CD8-positive, alpha-beta memory T cell (primary cell): ENCODE data around the gene RASGRP2. TPM values are rescaled to one million over a fixed set of nuclear protein-coding genes. Genes with fewer than 3 reads are reported as not detected.

Experiments used
- CTCF ChIA-PET: fragments of 350-600 bp; sonication (Branson Sonifier 250); formaldehyde crosslinking; loops from one replicate; lab custom pipeline; 2021; ENCODE audit warnings: antibody characterized with exemption; lab: Charles Lee
- POLR2A ChIA-PET: fragments of 350-600 bp; sonication (Branson Sonifier 250); formaldehyde crosslinking; loops from one replicate; lab custom pipeline; 2021; ENCODE audit warnings: antibody characterized with exemption; lab: Charles Lee
- DNase-seq, 5 donors: peaks; one replicate each; pipeline versions ENCODE4 v3.0.0 to v3.0.0-alpha.2; 2020 to 2022; ENCODE audit warnings: mixed read lengths in 1 of 5
- H3K27ac ChIP-seq: one replicate; pipeline ENCODE4 v1.7.0; 2013; ENCODE audit warnings: low read depth, mild to moderate bottlenecking, low read length, moderate library complexity
- H3K27me3 ChIP-seq: 2 replicates; pipeline ENCODE4 v1.7.0; 2013; ENCODE audit warnings: low read length, mild to moderate bottlenecking; ENCODE audit not compliant: insufficient read depth, poor library complexity, severe bottlenecking
- H3K36me3 ChIP-seq: 2 replicates; pipeline ENCODE4 v1.7.0; 2013; ENCODE audit warnings: mild to moderate bottlenecking, low read length, moderate library complexity; ENCODE audit not compliant: insufficient read depth
- H3K4me1 ChIP-seq: 2 replicates; pipeline ENCODE4 v1.7.0; 2013; ENCODE audit warnings: mild to moderate bottlenecking, low read length, moderate library complexity; ENCODE audit not compliant: insufficient read depth
- H3K4me3 ChIP-seq: 2 replicates; pipeline ENCODE4 v1.7.0; 2013; ENCODE audit warnings: mild to moderate bottlenecking, low read length
- H3K9me3 ChIP-seq: 2 replicates; pipeline ENCODE4 v1.7.0; 2013; ENCODE audit warnings: mild to moderate bottlenecking, low read length
- H3K27ac Mint-ChIP-seq, 8 donors: one replicate each; pipeline ENCODE4 v1.8.0; 2020 to 2021; ENCODE audit warnings: mixed read lengths in 8 of 8, mild to moderate bottlenecking in 6 of 8, inconsistent platforms in 3 of 8, moderate library complexity in 3 of 8
- H3K27me3 Mint-ChIP-seq, 2 donors: one replicate each; pipeline ENCODE4 v1.8.0; 2020 to 2021; ENCODE audit warnings: mixed read lengths in 2 of 2, mild to moderate bottlenecking in 1 of 2, moderate library complexity in 1 of 2
- H3K36me3 Mint-ChIP-seq, 3 donors: one replicate each; pipeline ENCODE4 v1.8.0; 2020 to 2021; ENCODE audit warnings: mixed read lengths in 3 of 3, inconsistent platforms in 1 of 3, mild to moderate bottlenecking in 1 of 3
- H3K4me1 Mint-ChIP-seq, 3 donors: one replicate each; pipeline ENCODE4 v1.8.0; 2020 to 2021; ENCODE audit warnings: mixed read lengths in 3 of 3, inconsistent platforms in 1 of 3, mild to moderate bottlenecking in 1 of 3
- H3K4me3 Mint-ChIP-seq, 7 donors: one replicate each; pipeline ENCODE4 v1.8.0; 2020 to 2021; ENCODE audit warnings: mixed read lengths in 7 of 7, mild to moderate bottlenecking in 6 of 7, moderate library complexity in 4 of 7, inconsistent platforms in 2 of 7
- H3K9me3 Mint-ChIP-seq, 5 donors: one replicate each; pipeline ENCODE4 v1.8.0; 2020 to 2022; ENCODE audit warnings: mixed read lengths in 5 of 5, mild to moderate bottlenecking in 3 of 5, moderate library complexity in 2 of 5, inconsistent platforms in 1 of 5
- polyA plus RNA-seq: library from polyadenylated mRNA; unstranded; fragments of 300-500 nt; fragmentation: Illumina TruSeq; gene quantifications from one replicate; pipeline ENCODE4 v1.2.3, GENCODE V29; 2021
- total RNA-seq, 2 experiments: library from RNA; stranded (reverse); gene quantifications; one replicate each; pipeline ENCODE4 v1.2.3, GENCODE V29; 2021

Gene RASGRP2
- total and polyA plus RNA-seq, 3 experiments from 2014 or later, result 30.2 to 145 (median 33.5) TPM

DNA sequence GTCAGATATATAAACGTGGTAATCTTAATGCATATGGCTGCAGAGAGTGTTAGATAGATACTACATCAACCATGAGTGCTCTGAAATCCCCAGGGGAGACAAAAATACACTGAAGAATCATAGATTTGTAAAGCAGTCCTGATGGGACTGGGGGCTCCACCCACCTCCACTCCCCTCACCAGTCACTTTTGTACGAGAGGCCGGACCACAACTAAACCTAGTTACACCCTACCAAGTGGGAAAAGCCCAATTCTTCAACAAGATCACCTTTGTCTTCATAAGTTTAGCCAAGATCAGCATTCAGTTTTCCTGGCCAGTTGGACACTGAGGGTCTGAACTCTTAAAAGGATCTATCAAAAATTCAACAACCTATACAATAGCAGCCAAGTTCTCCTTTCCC is 32.9 kb upstream of the RASGRP2 start:
- Mint-ChIP-seq H3K36me3 (peaks cover 32 to 65% (median 41%) of the 10 kb centered on the region in 3 donors), H3K4me3 (peak overlapping the region; percentile 90 to 96 (median 95)), H3K4me1 (peaks cover 75 to 82% (median 81%) of the 10 kb centered on the region in 3 donors), H3K27me3 (peaks cover 0 to 7% of the 10 kb centered on the region in 2 donors), H3K27ac (peak overlapping the region; percentile 58 to 98 (median 96)), H3K9me3 (no peaks in the 10 kb centered on the region)
- H3K27ac ChIP-seq, result peak overlapping the region; percentile 75
- peaks cover 71% of the 10 kb centered on the region for H3K4me1 ChIP-seq
- CTCF ChIA-PET, result interaction anchor here (0.7 to 26.7 kb wide), 5 partner anchors 9 to 92 kb away, joined by 3 to 441 read pairs (median 7); partner anchors contain the start of gene RASGRP2
- H3K27me3 ChIP-seq, result no peaks in the 10 kb centered on the region
- H3K36me3 ChIP-seq, result peaks cover 50% of the 10 kb centered on the region
- H3K9me3 ChIP-seq, result no peaks in the 10 kb centered on the region
- H3K4me3 ChIP-seq, result peak overlapping the region; percentile 99
- POLR2A ChIA-PET, result interaction anchor here (1.4 to 6.6 kb wide), 6 partner anchors 8 to 34 kb away, joined by 8 to 158 read pairs (median 40); partner anchors contain the start of genes MEN1, PYGM and RASGRP2
- DNase-seq, result peak in 1 of 5 donors; percentile 29

DNA sequence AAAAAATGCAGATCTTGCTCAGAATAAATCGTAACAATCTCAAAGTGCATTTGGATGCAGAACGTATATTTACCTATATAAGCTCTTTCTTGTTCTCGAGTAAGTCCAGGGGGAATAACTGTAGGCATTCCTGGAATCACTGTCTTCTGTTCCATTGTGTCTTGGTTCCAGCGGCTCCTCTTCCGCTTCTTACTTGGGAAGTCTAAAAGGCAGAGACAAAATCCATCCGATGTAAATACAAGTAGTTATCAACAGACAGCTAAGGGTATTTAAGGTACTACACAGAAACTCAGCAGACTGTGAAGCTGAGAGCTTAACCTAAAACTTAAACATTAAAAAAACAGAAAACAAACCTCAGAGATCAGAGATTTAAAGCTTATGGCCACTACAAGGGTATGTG is 32.5 kb upstream of the RASGRP2 start:
- Histone ChIP-seq H3K27ac (no peak overlapping the region), H3K4me1 (peaks cover 75% of the 10 kb centered on the region), H3K36me3 (peaks cover 54% of the 10 kb centered on the region), H3K9me3 (no peaks in the 10 kb centered on the region), H3K27me3 (no peaks in the 10 kb centered on the region), H3K4me3 (peak overlapping the region; percentile 99)
- Mint-ChIP-seq H3K4me1 (peaks cover 80 to 87% (median 86%) of the 10 kb centered on the region in 3 donors), H3K27me3 (peaks cover 0 to 7% of the 10 kb centered on the region in 2 donors), H3K36me3 (peaks cover 32 to 70% (median 44%) of the 10 kb centered on the region in 3 donors), H3K27ac (peak overlapping the region; percentile 33 to 98 (median 96)), H3K4me3 (peak overlapping the region; percentile 90 to 96 (median 95)), H3K9me3 (no peaks in the 10 kb centered on the region)
- DNase-seq, result no peak
- ChIA-PET CTCF (interaction anchor here (0.7 to 26.7 kb wide), 6 partner anchors 9 to 93 kb away, joined by 3 to 441 read pairs (median 5); partner anchors contain the start of genes PYGM and RASGRP2), POLR2A (interaction anchor here (0.7 to 6.6 kb wide), 7 partner anchors 8 to 99 kb away, joined by 3 to 158 read pairs (median 37); partner anchors contain the start of genes MEN1, PYGM and RASGRP2)

- H3K4me1 ChIP-seq, result peaks cover 82% of the 10 kb centered on the region
- H3K27me3 Mint-ChIP-seq, result peaks cover 0 to 7% of the 10 kb centered on the region in 2 donors
- H3K27ac ChIP-seq, result no peak overlapping the region
- H3K36me3 ChIP-seq, result peaks cover 77% of the 10 kb centered on the region
- POLR2A ChIA-PET, result interaction anchor here (0.7 to 6.6 kb wide), 4 partner anchors 10 to 110 kb away, joined by 5 to 158 read pairs (median 9); partner anchors contain the start of gene RASGRP2
- peaks cover 41 to 89% (median 55%) of the 10 kb centered on the region in 3 donors for H3K36me3 Mint-ChIP-seq
- H3K27me3 ChIP-seq, result no peaks in the 10 kb centered on the region
- H3K4me3 Mint-ChIP-seq, result peak overlapping the region; percentile 27 to 58 (median 44)
- DNase-seq, result no peak
- H3K27ac Mint-ChIP-seq, result peak overlapping the region in 3 of 8 donors; percentile 23 to 97 (median 68)
- H3K9me3 ChIP-seq, result no peaks in the 10 kb centered on the region
- no peaks in the 10 kb centered on the region for H3K9me3 Mint-ChIP-seq
- H3K4me3 ChIP-seq, result no peak overlapping the region
- CTCF ChIA-PET, result interaction anchor here (1.3 to 26.7 kb wide), 3 partner anchors 9 to 61 kb away, joined by 3 to 441 read pairs (median 9); partner anchors contain the start of gene RASGRP2
- peaks cover 74 to 85% (median 82%) of the 10 kb centered on the region in 3 donors for H3K4me1 Mint-ChIP-seq
Measured at GRCh38 chr11:64774144-64774543, 30.2 kb upstream of the RASGRP2 start.

DNA sequence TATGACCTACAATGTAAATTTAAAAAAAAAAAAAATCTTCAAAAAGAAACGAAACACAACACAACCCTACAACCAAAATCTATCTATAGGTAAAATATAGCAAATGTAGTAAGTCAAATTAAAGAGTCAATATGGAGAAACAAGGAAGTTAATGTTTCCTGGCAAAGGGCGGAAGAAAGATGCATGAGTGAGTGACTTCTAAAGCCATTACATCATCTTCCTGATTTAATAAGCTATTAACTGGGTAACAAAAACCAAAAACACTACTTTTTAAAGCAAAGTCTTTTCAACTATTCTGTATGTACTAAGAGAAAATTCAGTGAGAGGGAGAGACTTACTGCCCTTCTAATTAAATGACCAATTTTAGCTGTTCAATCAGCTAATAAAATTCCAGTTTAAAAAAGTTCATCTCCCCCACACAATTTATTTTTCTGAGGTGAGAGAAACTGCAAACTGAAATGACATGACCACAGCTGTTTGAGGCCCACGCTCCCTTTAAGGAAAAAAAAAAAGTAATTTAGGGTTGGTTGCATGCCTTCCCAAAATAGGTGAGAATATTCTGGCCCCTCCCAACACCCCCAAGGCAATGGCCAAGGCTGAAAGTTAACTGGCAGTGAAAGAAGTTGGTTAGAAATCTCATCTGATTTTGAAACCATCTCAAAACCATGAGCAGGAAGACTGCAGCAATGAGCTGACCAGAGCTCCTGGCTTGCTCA is 28.5 kb upstream of the RASGRP2 start:
- ChIA-PET CTCF (interaction anchor here (1.1 to 26.7 kb wide), 3 partner anchors 10 to 25 kb away, joined by 3 to 441 read pairs (median 5); partner anchors contain the start of gene RASGRP2), POLR2A (interaction anchor here (0.7 to 15.8 kb wide), 6 partner anchors 9 to 132 kb away, joined by 3 to 220 read pairs (median 5); partner anchors contain the start of gene RASGRP2)
- Histone ChIP-seq H3K4me3 (no peak overlapping the region), H3K4me1 (peaks cover 99% of the 10 kb centered on the region), H3K9me3 (no peaks in the 10 kb centered on the region), H3K27ac (no peak overlapping the region), H3K36me3 (peaks cover 94% of the 10 kb centered on the region), H3K27me3 (no peaks in the 10 kb centered on the region)
- no peak for DNase-seq
- Mint-ChIP-seq H3K36me3 (peaks cover 47 to 98% (median 64%) of the 10 kb centered on the region in 3 donors), H3K27ac (peak overlapping the region; percentile 19 to 95 (median 49)), H3K27me3 (peaks cover 0 to 4% of the 10 kb centered on the region in 2 donors), H3K4me1 (peaks cover 85 to 97% (median 93%) of the 10 kb centered on the region in 3 donors), H3K4me3 (peak overlapping the region; percentile 0 to 75 (median 36)), H3K9me3 (no peaks in the 10 kb centered on the region)

DNA sequence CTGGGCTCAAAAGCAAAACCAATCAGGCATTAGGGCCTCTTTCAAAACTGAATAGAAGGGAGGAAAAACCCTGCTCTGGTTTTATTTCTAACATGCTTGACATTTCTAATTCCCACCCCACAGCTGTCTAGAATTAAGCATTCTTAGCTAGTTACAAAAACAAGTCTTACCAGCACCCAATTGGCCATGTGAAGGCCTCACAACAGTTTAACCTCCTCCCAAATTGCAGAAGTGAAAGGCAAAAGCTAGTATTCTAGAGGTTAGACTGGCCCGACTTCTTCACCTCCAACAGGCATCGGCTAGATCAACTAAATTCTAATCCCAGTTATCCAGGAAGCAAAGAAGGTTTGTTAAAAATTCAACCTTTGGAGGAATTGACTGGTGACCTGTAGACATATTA is 27.9 kb upstream of the RASGRP2 start:
- CTCF ChIA-PET, result interaction anchor here (1.1 to 26.7 kb wide), 5 partner anchors 9 to 39 kb away, joined by 3 to 441 read pairs (median 5); partner anchors contain the start of genes MEN1 and RASGRP2
- POLR2A ChIA-PET, result interaction anchor here (1.0 to 15.8 kb wide), 4 partner anchors 8 to 83 kb away, joined by 3 to 220 read pairs (median 6); partner anchors contain the start of gene RASGRP2
- DNase-seq, result no peak
- Mint-ChIP-seq H3K4me1 (peaks cover 85 to 97% (median 93%) of the 10 kb centered on the region in 3 donors), H3K27me3 (peaks cover 0 to 3% of the 10 kb centered on the region in 2 donors), H3K27ac (peak overlapping the region in 6 of 8 donors; percentile 23 to 95 (median 46)), H3K36me3 (peaks cover 44 to 98% (median 63%) of the 10 kb centered on the region in 3 donors), H3K4me3 (peak overlapping the region in 3 of 7 donors; percentile 34 to 75 (median 42)), H3K9me3 (no peaks in the 10 kb centered on the region)
- H3K27me3 ChIP-seq, result no peaks in the 10 kb centered on the region
- no peaks in the 10 kb centered on the region for H3K9me3 ChIP-seq
- H3K27ac ChIP-seq, result no peak overlapping the region
- peaks cover 99% of the 10 kb centered on the region for H3K4me1 ChIP-seq
- peaks cover 98% of the 10 kb centered on the region for H3K36me3 ChIP-seq
- H3K4me3 ChIP-seq, result no peak overlapping the region

DNA sequence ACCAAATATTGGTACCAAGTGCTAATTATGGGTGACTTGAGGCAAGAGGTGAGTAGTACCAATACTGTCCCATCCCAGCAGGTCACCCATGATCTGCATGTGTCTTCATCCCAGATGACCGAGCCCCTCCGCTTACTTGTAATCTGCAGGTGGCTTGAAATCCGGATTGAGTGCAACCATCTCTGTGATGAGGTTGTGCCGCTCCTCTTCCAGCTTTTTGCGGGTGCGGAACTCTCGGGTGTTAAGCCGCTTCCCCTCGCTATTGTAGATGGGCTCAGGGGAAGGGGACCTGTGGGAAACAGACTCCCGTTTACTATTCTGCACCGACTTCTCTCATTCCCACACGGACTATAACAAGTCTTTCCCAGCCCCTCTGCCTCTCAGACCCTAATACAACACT is 26.2 kb upstream of the RASGRP2 start:
- peak overlapping the region in 2 of 7 donors; percentile 17 to 27 for H3K4me3 Mint-ChIP-seq
- H3K27ac Mint-ChIP-seq, result peak overlapping the region in 4 of 8 donors; percentile 14 to 95 (median 71)
- peaks cover 0 to 3% of the 10 kb centered on the region in 2 donors for H3K27me3 Mint-ChIP-seq
- peak in 1 of 5 donors; percentile 30 for DNase-seq
- H3K9me3 Mint-ChIP-seq, result no peaks in the 10 kb centered on the region
- Histone ChIP-seq H3K27me3 (no peaks in the 10 kb centered on the region), H3K4me1 (peaks cover 91% of the 10 kb centered on the region), H3K4me3 (no peak overlapping the region), H3K27ac (no peak overlapping the region), H3K36me3 (peaks cover 87% of the 10 kb centered on the region), H3K9me3 (no peaks in the 10 kb centered on the region)
- ChIA-PET CTCF (interaction anchor here (1.5 to 26.7 kb wide), 2 partner anchors 9 to 23 kb away, joined by 5 to 441 read pairs; partner anchors contain the start of gene RASGRP2), POLR2A (interaction anchor here (1.1 to 15.8 kb wide), 3 partner anchors 8 to 32 kb away, joined by 3 to 220 read pairs (median 37); partner anchors contain the start of genes RASGRP2 and SF1)
- peaks cover 79 to 94% (median 89%) of the 10 kb centered on the region in 3 donors for H3K4me1 Mint-ChIP-seq
- peaks cover 32 to 93% (median 51%) of the 10 kb centered on the region in 3 donors for H3K36me3 Mint-ChIP-seq

GRCh38 chr11:64769283-64769682 is 25.3 kb upstream of the RASGRP2 start:
- Histone ChIP-seq H3K4me3 (no peak overlapping the region), H3K27me3 (no peaks in the 10 kb centered on the region), H3K27ac (no peak overlapping the region), H3K36me3 (peaks cover 88% of the 10 kb centered on the region), H3K4me1 (peaks cover 91% of the 10 kb centered on the region), H3K9me3 (no peaks in the 10 kb centered on the region)
- CTCF ChIA-PET, result interaction anchor here (0.7 to 26.7 kb wide), 2 partner anchors 22 to 81 kb away, joined by 3 to 441 read pairs; partner anchors contain the start of gene RASGRP2
- POLR2A ChIA-PET, result interaction anchor here (0.6 to 15.8 kb wide), 3 partner anchors 8 to 38 kb away, joined by 5 to 220 read pairs (median 37); partner anchors contain the start of genes RASGRP2 and SF1
- H3K9me3 Mint-ChIP-seq, result no peaks in the 10 kb centered on the region
- peaks cover 37 to 93% (median 56%) of the 10 kb centered on the region in 3 donors for H3K36me3 Mint-ChIP-seq
- H3K4me1 Mint-ChIP-seq, result peaks cover 79 to 94% (median 89%) of the 10 kb centered on the region in 3 donors
- peak in 1 of 5 donors; percentile 31 for DNase-seq
- H3K27ac Mint-ChIP-seq, result peak overlapping the region in 7 of 8 donors; percentile 12 to 95 (median 75)
- peaks cover 0 to 6% of the 10 kb centered on the region in 2 donors for H3K27me3 Mint-ChIP-seq
- H3K4me3 Mint-ChIP-seq, result peak overlapping the region in 1 of 7 donors; percentile 52
